Measurements from ENCODE around the gene GEMIN8.

DNA sequence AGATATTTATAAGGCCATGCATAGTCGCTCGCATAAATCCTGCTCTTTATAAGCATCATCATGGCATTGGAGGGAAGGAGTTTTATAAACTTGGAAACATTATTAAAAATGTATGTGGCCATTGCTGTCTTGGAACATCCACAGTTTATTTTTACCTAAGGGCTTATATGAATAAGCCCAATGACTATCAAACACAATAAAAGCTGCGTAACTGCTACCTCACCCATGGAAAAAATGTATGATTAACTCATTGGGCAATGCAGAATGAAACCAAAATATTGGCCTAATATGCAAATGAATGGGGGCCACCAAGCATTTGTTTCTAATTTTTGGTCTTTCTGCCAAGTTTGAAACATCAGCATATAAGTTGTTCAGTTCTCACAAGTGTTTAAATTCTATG lies 19.1 kb downstream of the GEMIN8 start:
- TF ChIP-seq, protein P1, sequence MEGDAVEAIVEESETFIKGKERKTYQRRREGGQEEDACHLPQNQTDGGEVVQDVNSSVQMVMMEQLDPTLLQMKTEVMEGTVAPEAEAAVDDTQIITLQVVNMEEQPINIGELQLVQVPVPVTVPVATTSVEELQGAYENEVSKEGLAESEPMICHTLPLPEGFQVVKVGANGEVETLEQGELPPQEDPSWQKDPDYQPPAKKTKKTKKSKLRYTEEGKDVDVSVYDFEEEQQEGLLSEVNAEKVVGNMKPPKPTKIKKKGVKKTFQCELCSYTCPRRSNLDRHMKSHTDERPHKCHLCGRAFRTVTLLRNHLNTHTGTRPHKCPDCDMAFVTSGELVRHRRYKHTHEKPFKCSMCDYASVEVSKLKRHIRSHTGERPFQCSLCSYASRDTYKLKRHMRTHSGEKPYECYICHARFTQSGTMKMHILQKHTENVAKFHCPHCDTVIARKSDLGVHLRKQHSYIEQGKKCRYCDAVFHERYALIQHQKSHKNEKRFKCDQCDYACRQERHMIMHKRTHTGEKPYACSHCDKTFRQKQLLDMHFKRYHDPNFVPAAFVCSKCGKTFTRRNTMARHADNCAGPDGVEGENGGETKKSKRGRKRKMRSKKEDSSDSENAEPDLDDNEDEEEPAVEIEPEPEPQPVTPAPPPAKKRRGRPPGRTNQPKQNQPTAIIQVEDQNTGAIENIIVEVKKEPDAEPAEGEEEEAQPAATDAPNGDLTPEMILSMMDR (IDR thresholded peaks at IDR 0.05; ENCODE audit: poor library complexity, severe bottlenecking): no peak
- TF ChIP-seq EP300 (conservative IDR thresholded peaks at IDR 0.05; ENCODE audit: poor library complexity, severe bottlenecking): no peak
